ENCODE measurements around the gene INTS1.
"Not testable (repeated sequence)": the region's sequence is repeated elsewhere in the genome, so short reads cannot be mapped to it uniquely, and the experiment has no call there.

INTS1 gene

GRCh38 chr7:1446026-1446425 lies 58.2 kb downstream of the INTS1 start:
- not testable (repeated sequence) for DNase-seq (ENCODE audit: low read depth)

GRCh38 chr7:1445341-1445740 lies 58.8 kb downstream of the INTS1 start:
- DNase-seq (ENCODE audit: low read depth) = no peak

GRCh38 chr7:1444925-1445322 lies 59.3 kb downstream of the INTS1 start:
- no peak for DNase-seq (ENCODE audit: low read depth)

GRCh38 chr7:1444214-1444924 lies 59.8 kb downstream of the INTS1 start:
- no peak for DNase-seq (ENCODE audit: low read depth)

GRCh38 chr7:1443587-1444200 lies 60.5 kb downstream of the INTS1 start:
- not testable (repeated sequence) for DNase-seq (ENCODE audit: low read depth)

GRCh38 chr7:1442355-1443124 lies 61.6 kb downstream of the INTS1 start:
- DNase-seq (ENCODE audit: low read depth) = no peak

- DNase-seq (ENCODE audit: low read depth) = no peak
Observed at GRCh38 chr7:1441615-1442354, 62.4 kb downstream of the INTS1 start.

- no peak for DNase-seq (ENCODE audit: low read depth)
Observed at GRCh38 chr7:1440620-1441019, 63.6 kb downstream of the INTS1 start.

GRCh38 chr7:1439373-1440363 lies 64.5 kb downstream of the INTS1 start:
- no peak for DNase-seq (ENCODE audit: low read depth)

- no peak for DNase-seq (ENCODE audit: low read depth)
Observed at GRCh38 chr7:1438821-1439220, 65.4 kb downstream of the INTS1 start.

- DNase-seq (ENCODE audit: low read depth) = no peak
Observed at GRCh38 chr7:1438208-1438607, 66.0 kb downstream of the INTS1 start.

GRCh38 chr7:1437155-1437880 lies 66.9 kb downstream of the INTS1 start:
- DNase-seq (ENCODE audit: low read depth) = no peak

GRCh38 chr7:1436608-1437007 lies 67.6 kb downstream of the INTS1 start:
- no peak for DNase-seq (ENCODE audit: low read depth)

GRCh38 chr7:1434891-1435670 lies 69.1 kb downstream of the INTS1 start:
- no peak for DNase-seq (ENCODE audit: low read depth)

GRCh38 chr7:1434165-1434718 lies 69.9 kb downstream of the INTS1 start:
- no peak for DNase-seq (ENCODE audit: low read depth)

- no peak for DNase-seq (ENCODE audit: low read depth)
Observed at GRCh38 chr7:1433128-1433920, 70.9 kb downstream of the INTS1 start.

- no peak for DNase-seq (ENCODE audit: low read depth)
Observed at GRCh38 chr7:1432411-1433082, 71.6 kb downstream of the INTS1 start.

Data from GM04503 (cell line).